Right ventricle myocardium inferior (tissue), 1 donor: Measurements from ENCODE around the gene PSME2. TPM values are rescaled to one million over a fixed set of nuclear protein-coding genes. Genes with fewer than 3 reads are reported as not detected.

Experiments
- ATAC-seq: fragments of 200-7000 bp; cut with Tn5 transposase; one replicate; pipeline ENCODE4 v1.9.1; 2020; ENCODE audit warnings: mild to moderate bottlenecking, moderate library complexity
- DNase-seq: peaks from one replicate; pipeline ENCODE4 v3.0.0; 2021; ENCODE audit errors: missing footprints
- intact Hi-C: fragments of 100-400 bp; cut with DNase I; formaldehyde crosslinking; loops from one replicate; pipeline ENCODE4 v1.11.0; 2022
- total RNA-seq: library from RNA; stranded (reverse); fragmentation: NEBNext Ultra II Directional; extraction: Animal tissue kit (Norgen Biotek cat#: 25700); gene quantifications from one replicate; pipeline ENCODE4 v1.2.1, GENCODE V29; 2021
- donor health status: DM: no; HTN: yes; CAD: no; lungs with severe emphysema.

Gene PSME2
- total RNA-seq, 1 donor from 2014 or later, result 109 TPM

DNA sequence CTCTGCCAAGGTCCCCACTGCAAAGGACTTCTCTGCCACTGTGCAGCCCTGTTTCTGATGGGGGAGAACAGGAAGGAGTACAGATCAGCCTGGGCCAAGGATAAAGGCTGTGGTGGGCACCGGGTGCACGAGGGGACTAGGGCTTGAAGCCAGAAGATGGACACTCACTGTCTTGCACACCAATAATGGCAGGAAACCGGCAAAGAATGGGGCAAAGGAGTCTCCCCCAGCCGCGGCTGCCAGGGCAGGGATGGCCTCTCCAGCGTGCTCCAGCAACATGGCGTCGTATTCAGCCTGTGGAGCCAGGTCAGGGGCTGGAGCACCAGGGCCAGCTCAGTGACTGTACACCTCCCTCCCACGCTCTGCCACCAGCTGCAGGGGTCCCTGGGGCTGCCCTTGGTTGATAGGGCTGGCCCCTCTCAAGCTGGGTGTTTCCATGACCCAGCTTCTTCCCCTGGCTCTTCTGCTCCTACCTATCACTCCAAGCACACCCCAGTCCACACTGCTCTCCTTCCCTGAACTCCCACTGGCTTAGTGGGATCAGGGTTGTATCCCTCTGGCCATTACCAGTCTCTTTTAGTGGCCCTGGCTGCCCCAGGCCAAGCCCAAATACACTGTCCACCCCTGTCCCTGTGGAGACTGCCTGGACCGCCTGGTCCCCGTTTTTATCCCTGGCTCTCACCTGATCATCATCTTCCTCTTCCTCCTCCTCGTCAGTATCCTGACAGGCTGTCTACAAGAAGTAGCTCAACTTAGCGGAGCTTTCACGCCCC is 35.9 kb upstream of the PSME2 start:
- intact Hi-C loops, result no loop called here
- DNase-seq, result no peak
- no peak for ATAC-seq

- ATAC-seq (no peak), DNase-seq (no peak)
- intact Hi-C loops, result no loop called here
Measured at GRCh38 chr14:24181371-24182077, 35.1 kb upstream of the PSME2 start.

DNA sequence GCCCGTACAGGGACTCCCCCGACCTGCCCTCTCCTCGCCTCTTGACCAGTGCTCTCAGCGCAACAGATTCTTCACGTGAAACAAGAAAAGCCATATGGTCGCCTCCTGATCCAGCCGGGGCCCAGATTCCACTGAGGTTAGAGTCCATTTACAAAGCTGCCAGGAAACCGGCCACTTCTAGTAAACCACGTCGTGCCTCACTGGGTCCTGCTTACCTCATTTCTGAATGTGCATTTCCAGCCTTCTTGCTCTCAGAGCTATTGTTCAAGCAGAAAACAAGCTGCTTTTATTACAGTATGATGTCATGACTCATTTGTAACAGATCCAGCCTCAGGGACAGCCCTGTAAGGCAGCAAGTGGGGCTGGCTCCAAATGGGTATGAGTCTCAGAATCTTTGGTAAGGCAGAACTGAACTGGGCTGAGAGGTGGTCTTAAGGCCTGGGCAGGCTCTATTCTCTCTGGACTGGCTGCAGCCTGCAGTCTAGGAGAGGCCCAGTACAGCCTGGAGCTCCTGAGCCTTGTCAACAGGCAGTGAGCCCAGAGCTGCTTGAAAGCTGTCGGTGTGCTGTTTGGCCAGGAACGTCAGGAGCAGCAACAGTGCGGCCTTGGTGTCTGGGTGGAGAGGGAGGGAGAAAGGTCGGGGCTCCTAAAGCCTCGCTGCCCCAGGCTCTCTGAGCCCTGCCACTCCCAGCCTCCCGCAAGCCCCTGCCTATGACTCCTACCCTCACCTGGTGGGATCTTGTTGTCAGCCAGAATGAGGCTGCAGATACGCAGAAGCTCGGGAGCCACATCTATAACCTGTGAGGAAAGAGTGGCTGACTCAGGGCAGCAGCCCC is 33.8 kb upstream of the PSME2 start:
- no peak for DNase-seq
- peak; percentile 50 for ATAC-seq
- intact Hi-C loops, result no loop called here

GRCh38 chr14:24179294-24179960 is 33.0 kb upstream of the PSME2 start:
- intact Hi-C loops, result no loop called here
- no peak for ATAC-seq
- no peak for DNase-seq

DNA sequence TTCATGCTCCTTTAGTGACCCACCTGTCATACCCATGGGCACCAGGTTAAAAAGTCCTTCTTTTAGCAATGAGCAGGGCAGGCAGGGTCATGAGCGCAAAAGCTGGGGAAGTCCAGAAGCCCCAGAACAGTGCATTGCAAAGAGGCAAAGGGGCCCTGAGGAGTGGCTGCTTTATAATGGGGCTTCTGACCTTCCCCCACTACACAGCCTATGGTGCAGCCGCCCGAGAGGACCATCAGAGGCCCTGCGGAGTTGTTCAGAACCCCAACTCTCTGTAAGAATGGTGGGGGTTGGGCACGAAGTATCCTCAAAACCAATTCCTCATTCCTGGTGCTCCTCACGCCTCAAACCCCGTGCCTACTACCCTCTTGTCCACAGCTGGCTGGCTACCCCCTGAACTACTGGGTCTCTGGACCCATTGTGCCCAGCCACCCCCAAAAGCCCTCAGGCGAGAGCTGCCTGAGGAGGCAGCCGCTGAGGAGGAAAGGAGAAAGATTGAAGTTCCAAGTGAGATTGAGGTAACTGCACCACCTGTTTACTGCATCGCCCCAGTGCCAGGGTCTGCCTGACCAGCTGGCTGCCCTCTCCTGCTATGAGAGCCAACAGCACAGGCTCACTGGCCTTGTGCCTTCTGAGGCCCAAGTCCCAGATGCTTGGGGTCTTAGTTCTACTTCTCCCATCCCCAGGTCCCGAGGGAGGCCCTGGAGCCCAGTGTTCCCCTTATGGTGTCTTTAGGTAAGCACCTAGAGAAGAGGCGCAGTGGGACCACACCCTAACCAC is 32.2 kb upstream of the PSME2 start:
- no peak for ATAC-seq
- intact Hi-C loops, result no loop called here
- DNase-seq, result no peak

DNA sequence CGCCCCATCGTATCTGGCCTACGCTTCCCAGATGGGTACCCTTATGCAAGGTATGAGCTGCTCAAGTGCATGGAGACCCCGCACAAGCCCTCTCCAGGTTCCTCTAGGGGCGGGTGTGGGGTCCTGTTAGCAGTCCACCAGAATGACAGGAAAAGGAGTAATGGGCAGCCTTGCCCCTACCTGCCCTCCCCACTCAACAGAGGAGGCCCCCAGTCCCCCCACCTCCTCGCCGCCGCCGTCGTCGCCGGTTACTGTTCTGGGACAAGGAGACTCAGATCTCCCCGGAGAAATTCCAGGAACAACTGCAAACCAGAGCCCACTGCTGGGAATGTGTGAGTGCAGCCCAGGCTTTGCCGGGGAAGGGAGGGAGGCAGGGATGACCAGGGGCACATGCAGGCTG is 31.5 kb upstream of the PSME2 start:
- ATAC-seq (no peak), DNase-seq (no peak)
- intact Hi-C loops, result no loop called here

DNA sequence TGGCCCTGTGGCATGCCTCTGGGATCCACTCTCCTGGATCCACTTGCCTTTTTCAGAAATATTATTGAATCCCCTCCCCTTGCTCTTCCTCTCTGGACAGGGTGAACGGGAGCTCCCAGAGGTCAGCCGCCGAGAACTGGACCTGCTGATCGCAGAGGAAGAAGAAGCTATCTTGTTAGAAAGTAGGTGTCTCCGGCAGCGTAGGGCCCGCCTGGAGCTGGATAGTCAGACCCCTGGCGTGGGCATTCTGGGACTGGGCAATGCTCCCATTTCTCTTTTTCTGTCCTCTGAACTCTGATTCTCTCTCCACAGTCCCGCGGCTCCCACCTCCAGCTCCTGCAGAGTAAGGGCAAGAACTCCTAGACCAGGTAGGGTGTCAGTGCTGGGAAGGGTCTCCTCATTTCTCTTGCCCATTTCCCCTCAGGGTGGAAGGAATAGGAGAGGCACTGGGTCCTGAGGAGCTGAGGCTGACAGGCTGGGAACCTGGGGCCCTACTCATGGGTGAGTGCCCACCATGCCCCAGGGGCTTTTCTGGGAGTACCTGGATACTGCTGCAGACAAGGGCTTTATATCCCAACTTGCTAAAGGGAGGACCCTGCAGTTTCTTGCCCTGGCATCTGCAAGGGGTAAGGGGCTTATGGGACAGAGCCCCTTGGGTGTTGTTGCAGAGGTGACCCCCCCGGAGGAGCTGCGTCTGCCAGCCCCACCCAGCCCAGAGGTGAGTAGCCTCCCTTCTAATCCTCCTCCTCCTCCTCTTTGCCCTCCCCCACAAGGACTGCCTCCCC is 30.8 kb upstream of the PSME2 start:
- DNase-seq (no peak), ATAC-seq (no peak)
- intact Hi-C loops, result no loop called here

- intact Hi-C loops, result no loop called here
- ATAC-seq (no peak), DNase-seq (no peak)
Measured at GRCh38 chr14:24176599-24176998, 30.2 kb upstream of the PSME2 start.

GRCh38 chr14:24172871-24173281 is 26.5 kb upstream of the PSME2 start:
- intact Hi-C loops, result no loop called here
- DNase-seq (no peak), ATAC-seq (no peak)

GRCh38 chr14:24172261-24172860 is 26.0 kb upstream of the PSME2 start:
- ATAC-seq, result no peak
- DNase-seq, result peak; percentile 60
- intact Hi-C loops, result no loop called here

DNA sequence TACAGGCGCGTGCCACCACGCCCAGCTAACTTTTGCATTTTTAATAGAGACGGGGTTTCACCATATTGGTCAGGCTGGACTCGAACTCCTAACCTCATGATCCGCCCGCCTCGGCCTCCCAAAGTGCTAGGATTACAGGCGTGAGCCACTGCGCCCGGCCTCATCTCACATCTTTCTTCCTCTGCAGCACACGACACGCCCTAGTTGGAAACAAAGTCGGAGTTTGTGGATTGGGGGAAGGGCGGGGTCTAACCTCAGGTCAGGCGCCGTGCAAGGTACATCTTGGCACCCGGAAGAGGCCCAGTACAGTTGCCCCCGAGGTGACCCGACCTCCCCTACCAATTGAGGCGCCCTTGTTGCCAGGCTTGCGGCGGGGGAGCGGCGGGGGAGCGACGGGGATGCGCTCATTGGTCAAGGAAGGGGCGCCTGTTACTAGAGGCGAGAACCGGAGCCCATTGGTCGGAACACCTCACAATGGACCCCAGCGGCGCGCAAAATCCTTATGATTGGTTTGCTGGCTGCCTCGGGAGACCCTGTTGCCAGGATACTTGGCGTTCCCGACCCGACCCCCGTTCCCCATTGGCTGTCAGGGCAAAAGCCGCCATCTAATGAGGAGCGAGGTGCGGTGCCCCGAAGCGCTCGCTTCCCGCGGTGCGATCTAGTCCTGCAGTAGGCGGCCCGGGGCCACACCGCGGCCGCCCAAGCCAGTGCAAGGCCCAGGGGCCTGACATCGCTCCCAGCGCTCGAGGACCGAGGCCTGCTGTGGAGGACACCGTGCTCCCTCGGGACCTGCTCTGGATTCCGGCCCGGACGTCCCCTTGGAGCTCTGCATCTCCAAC is 25.2 kb upstream of the PSME2 start, which contains the start of gene REC8:
Gene REC8 (plus strand): TSS at position 659 of the 839 bp plus-strand sequence. CDS start 473 bp downstream, outside the sequence.
- DNase-seq, result peak; percentile 78
- ATAC-seq, result peak; percentile 63

GRCh38 chr14:24167469-24168114 is 21.2 kb upstream of the PSME2 start:
- DNase-seq (no peak), ATAC-seq (no peak)
- intact Hi-C loops, result no loop called here

More for the DNA sequence above, 25.2 kb upstream of the PSME2 start, which contains the start of gene REC8:
- intact Hi-C loops, result no loop called here

GRCh38 chr14:24165785-24166184 is 19.4 kb upstream of the PSME2 start:
- intact Hi-C loops, result no loop called here
- ATAC-seq (no peak), DNase-seq (no peak)

DNA sequence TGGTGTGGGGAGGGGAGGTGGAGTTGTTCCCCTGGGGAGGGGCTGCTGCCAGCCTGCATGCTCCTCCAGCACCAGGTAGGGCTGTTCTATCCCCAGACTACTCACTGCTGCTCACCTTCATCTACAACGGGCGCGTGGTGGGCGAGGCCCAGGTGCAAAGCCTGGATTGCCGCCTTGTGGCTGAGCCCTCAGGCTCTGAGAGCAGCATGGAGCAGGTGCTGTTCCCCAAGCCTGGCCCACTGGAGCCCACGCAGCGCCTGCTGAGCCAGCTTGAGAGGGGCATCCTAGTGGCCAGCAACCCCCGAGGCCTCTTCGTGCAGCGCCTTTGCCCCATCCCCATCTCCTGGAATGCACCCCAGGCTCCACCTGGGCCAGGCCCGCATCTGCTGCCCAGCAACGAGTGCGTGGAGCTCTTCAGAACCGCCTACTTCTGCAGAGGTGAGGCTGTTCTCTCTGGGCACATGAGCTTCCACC is 18.1 kb upstream of the PSME2 start:
- no peak for DNase-seq
- no peak for ATAC-seq
- intact Hi-C loops, result no loop called here

- intact Hi-C loops, result no loop called here
- no peak for ATAC-seq
- DNase-seq, result no peak
Measured at GRCh38 chr14:24162093-24162492, 15.7 kb upstream of the PSME2 start.
